Measurements from ENCODE around the gene COPB1. TPM values are rescaled to one million over a fixed set of nuclear protein-coding genes. Genes with fewer than 3 reads are reported as not detected.

COPB1 gene
- polyA plus RNA-seq, 1 donor from 2014 or later, result 157 TPM

- TF ChIP-seq CTCF (IDR thresholded peaks at IDR 0.05; ENCODE audit: poor library complexity, severe bottlenecking) (no peak), EP300 (conservative IDR thresholded peaks at IDR 0.05; ENCODE audit: poor library complexity, severe bottlenecking) (no peak), MXI1 (conservative IDR thresholded peaks at IDR 0.05; ENCODE audit: poor library complexity, severe bottlenecking) (no peak), REST (IDR thresholded peaks at IDR 0.05; ENCODE audit: borderline replicate concordance) (no peak), POLR2AphosphoS5 (IDR thresholded peaks at IDR 0.05) (no peak), TAF1 (IDR thresholded peaks at IDR 0.05; ENCODE audit: low read depth) (no peak)
- peaks cover 18% of the 10 kb centered on the region for H3K79me2 ChIP-seq (replicated peaks; ENCODE audit: insufficient read depth, low read length)
- H3K9me3 ChIP-seq (ENCODE audit: low read length), result no peaks in the 10 kb centered on the region
- H4K20me1 ChIP-seq (ENCODE audit: insufficient read depth), result no peaks in the 10 kb centered on the region
- no peak overlapping the region for H3K27ac ChIP-seq (ENCODE audit: low read length)
- H3K9me2 ChIP-seq (ENCODE audit: insufficient read depth, low read length), result no peaks in the 10 kb centered on the region
- H3K9ac ChIP-seq (ENCODE audit: low read length), result no peak overlapping the region
- peaks cover under 1% of the 10 kb centered on the region for H3K36me3 ChIP-seq (ENCODE audit: insufficient read depth, low read length)
- no peak overlapping the region for H3K4me3 ChIP-seq (ENCODE audit: low read length)
- no peaks in the 10 kb centered on the region for H3F3A ChIP-seq (ENCODE audit: insufficient read depth, low read length, poor library complexity, severe bottlenecking)
- no peak overlapping the region for H3K4me2 ChIP-seq (ENCODE audit: low read length)
- no peak overlapping the region for H2AFZ ChIP-seq (ENCODE audit: low read depth, low read length)
- H3K27me3 ChIP-seq (ENCODE audit: insufficient read depth, low read depth, low read length), result no peaks in the 10 kb centered on the region
Measured at GRCh38 chr11:14522245-14522644, 22.6 kb upstream of the COPB1 start.

GRCh38 chr11:14520747-14521151, 21.1 kb upstream of the COPB1 start:
- peak overlapping the region; percentile 85 for H3K9ac ChIP-seq (ENCODE audit: low read length)
- H3K27ac ChIP-seq (ENCODE audit: low read length), result peak overlapping the region; percentile 59
- peaks cover 4% of the 10 kb centered on the region for H3K36me3 ChIP-seq (ENCODE audit: insufficient read depth, low read length)
- H3K4me3 ChIP-seq (ENCODE audit: low read length), result peak overlapping the region; percentile 75
- TF ChIP-seq POLR2AphosphoS5 (IDR thresholded peaks at IDR 0.05) (no peak), TAF1 (IDR thresholded peaks at IDR 0.05; ENCODE audit: low read depth) (no peak), RAD21 (conservative IDR thresholded peaks at IDR 0.05) (no peak), SMC3 (conservative IDR thresholded peaks at IDR 0.05; ENCODE audit: poor library complexity) (no peak), EZH2 (IDR thresholded peaks at IDR 0.05; ENCODE audit: borderline replicate concordance, insufficient read depth, low read length, poor library complexity, severe bottlenecking) (no peak), CTCF (IDR thresholded peaks at IDR 0.05; ENCODE audit: poor library complexity, severe bottlenecking) (no peak), MXI1 (conservative IDR thresholded peaks at IDR 0.05; ENCODE audit: poor library complexity, severe bottlenecking) (no peak), EP300 (conservative IDR thresholded peaks at IDR 0.05; ENCODE audit: poor library complexity, severe bottlenecking) (no peak), REST (IDR thresholded peaks at IDR 0.05; ENCODE audit: borderline replicate concordance) (no peak)
- peak overlapping the region; percentile 61 for H2AFZ ChIP-seq (ENCODE audit: low read depth, low read length)
- H3F3A ChIP-seq (ENCODE audit: insufficient read depth, low read length, poor library complexity, severe bottlenecking), result no peaks in the 10 kb centered on the region
- H3K79me2 ChIP-seq (replicated peaks; ENCODE audit: insufficient read depth, low read length), result peaks cover 18% of the 10 kb centered on the region
- H4K20me1 ChIP-seq (ENCODE audit: insufficient read depth), result no peaks in the 10 kb centered on the region
- H3K4me2 ChIP-seq (ENCODE audit: low read length), result peak overlapping the region; percentile 67
- H3K9me3 ChIP-seq (ENCODE audit: low read length), result no peaks in the 10 kb centered on the region
- no peaks in the 10 kb centered on the region for H3K9me2 ChIP-seq (ENCODE audit: insufficient read depth, low read length)
- H3K27me3 ChIP-seq (ENCODE audit: insufficient read depth, low read depth, low read length), result no peaks in the 10 kb centered on the region

All from neural cell (in vitro differentiated cells).